ENCODE data around the gene GEMIN7.

GRCh38 chr19:45128806-45129205 is 49.7 kb downstream of the GEMIN7 start:
- no peak for TF ChIP-seq CTCF (IDR thresholded peaks at IDR 0.05)
- TF ChIP-seq EP300 (IDR thresholded peaks at IDR 0.05) = no peak
